Measurements from ENCODE around the gene INPP5A. TPM values are rescaled to one million over a fixed set of nuclear protein-coding genes. Genes with fewer than 3 reads are reported as not detected.

Gene INPP5A
- polyA plus RNA-seq, 4 donors: 21.1 to 25.0 (median 22.8) TPM

- H3K4me3 ChIP-seq (ENCODE audit: low read depth in 1 of 3, low read length in 3 of 3): no peak overlapping the region
- H3K9me3 ChIP-seq (ENCODE audit: control insufficient read depth in 2 of 2, insufficient read depth in 1 of 2, low read depth in 1 of 2, low read length in 1 of 2): peaks cover 0 to 19% of the 10 kb centered on the region in 2 donors
- FAIRE-seq (no peak), DNase-seq (no peak)
- peaks cover 0 to 19% (median 0%) of the 10 kb centered on the region in 3 donors for H3K36me3 ChIP-seq (ENCODE audit: control insufficient read depth in 3 of 3, insufficient read depth in 2 of 3, low read depth in 1 of 3, low read length in 3 of 3)
- H3K27ac ChIP-seq (ENCODE audit: low read depth in 1 of 3, low read length in 2 of 3): no peak overlapping the region
- WGBS, 3 donors: 98% methylated on average over 56 of the region's 56 CpGs
- H3K27me3 ChIP-seq (ENCODE audit: control insufficient read depth in 3 of 3, insufficient read depth in 3 of 3, low read length in 3 of 3): no peaks in the 10 kb centered on the region
- no peaks in the 10 kb centered on the region for H3K4me1 ChIP-seq (ENCODE audit: control insufficient read depth in 3 of 3, insufficient read depth in 2 of 3, low read depth in 1 of 3, low read length in 2 of 3)
Observed at GRCh38 chr10:132690821-132691610, 153.4 kb downstream of the INPP5A start.

- Histone ChIP-seq H3K9me3 (ENCODE audit: control insufficient read depth in 2 of 2, insufficient read depth in 1 of 2, low read depth in 1 of 2, low read length in 1 of 2) (peaks cover 0 to 19% of the 10 kb centered on the region in 2 donors), H3K4me1 (ENCODE audit: control insufficient read depth in 3 of 3, insufficient read depth in 2 of 3, low read depth in 1 of 3, low read length in 2 of 3) (no peaks in the 10 kb centered on the region), H3K4me3 (ENCODE audit: low read depth in 1 of 3, low read length in 3 of 3) (no peak overlapping the region), H3K27ac (ENCODE audit: low read depth in 1 of 3, low read length in 2 of 3) (no peak overlapping the region), H3K36me3 (ENCODE audit: control insufficient read depth in 3 of 3, insufficient read depth in 2 of 3, low read depth in 1 of 3, low read length in 3 of 3) (peaks cover 0 to 21% (median 0%) of the 10 kb centered on the region in 3 donors), H3K27me3 (ENCODE audit: control insufficient read depth in 3 of 3, insufficient read depth in 3 of 3, low read length in 3 of 3) (no peaks in the 10 kb centered on the region)
- 98% methylated on average over 48 of the region's 48 CpGs for WGBS, 3 donors
- FAIRE-seq (no peak), DNase-seq (no peak)
Observed at GRCh38 chr10:132691711-132692153, 154.1 kb downstream of the INPP5A start.

- Histone ChIP-seq H3K36me3 (ENCODE audit: control insufficient read depth in 3 of 3, insufficient read depth in 2 of 3, low read depth in 1 of 3, low read length in 3 of 3) (peaks cover 0 to 26% (median 0%) of the 10 kb centered on the region in 3 donors), H3K27me3 (ENCODE audit: control insufficient read depth in 3 of 3, insufficient read depth in 3 of 3, low read length in 3 of 3) (no peaks in the 10 kb centered on the region), H3K9me3 (ENCODE audit: control insufficient read depth in 2 of 2, insufficient read depth in 1 of 2, low read depth in 1 of 2, low read length in 1 of 2) (peaks cover 0 to 19% of the 10 kb centered on the region in 2 donors), H3K4me1 (ENCODE audit: control insufficient read depth in 3 of 3, insufficient read depth in 2 of 3, low read depth in 1 of 3, low read length in 2 of 3) (no peaks in the 10 kb centered on the region), H3K4me3 (ENCODE audit: low read depth in 1 of 3, low read length in 3 of 3) (no peak overlapping the region), H3K27ac (ENCODE audit: low read depth in 1 of 3, low read length in 2 of 3) (no peak overlapping the region)
- WGBS, 3 donors: 81 to 89% (median 83%) methylated on average over 2 of the region's 2 CpGs
- DNase-seq: no peak
- no peak for FAIRE-seq
Observed at GRCh38 chr10:132692311-132692710, 154.7 kb downstream of the INPP5A start.

GRCh38 chr10:132693676-132694075 is 156.1 kb downstream of the INPP5A start:
- Histone ChIP-seq H3K27ac (ENCODE audit: low read depth in 1 of 3, low read length in 2 of 3) (no peak overlapping the region), H3K4me3 (ENCODE audit: low read depth in 1 of 3, low read length in 3 of 3) (no peak overlapping the region), H3K9me3 (ENCODE audit: control insufficient read depth in 2 of 2, insufficient read depth in 1 of 2, low read depth in 1 of 2, low read length in 1 of 2) (peaks cover 0 to 19% of the 10 kb centered on the region in 2 donors), H3K4me1 (ENCODE audit: control insufficient read depth in 3 of 3, insufficient read depth in 2 of 3, low read depth in 1 of 3, low read length in 2 of 3) (no peaks in the 10 kb centered on the region), H3K36me3 (ENCODE audit: control insufficient read depth in 3 of 3, insufficient read depth in 2 of 3, low read depth in 1 of 3, low read length in 3 of 3) (peaks cover 0 to 34% (median 2%) of the 10 kb centered on the region in 3 donors), H3K27me3 (ENCODE audit: control insufficient read depth in 3 of 3, insufficient read depth in 3 of 3, low read length in 3 of 3) (no peaks in the 10 kb centered on the region)
- DNase-seq: no peak
- FAIRE-seq: no peak

- no peak for FAIRE-seq
- no peak for DNase-seq
- H3K4me1 ChIP-seq (ENCODE audit: control insufficient read depth in 3 of 3, insufficient read depth in 2 of 3, low read depth in 1 of 3, low read length in 2 of 3): no peaks in the 10 kb centered on the region
Observed at GRCh38 chr10:132696204-132696603, 158.6 kb downstream of the INPP5A start.

GRCh38 chr10:132696728-132697577 is 159.4 kb downstream of the INPP5A start:
- Histone ChIP-seq H3K27ac (ENCODE audit: low read depth in 1 of 3, low read length in 2 of 3) (no peak overlapping the region), H3K27me3 (ENCODE audit: control insufficient read depth in 3 of 3, insufficient read depth in 3 of 3, low read length in 3 of 3) (no peaks in the 10 kb centered on the region), H3K36me3 (ENCODE audit: control insufficient read depth in 3 of 3, insufficient read depth in 2 of 3, low read depth in 1 of 3, low read length in 3 of 3) (peaks cover 0 to 28% (median 2%) of the 10 kb centered on the region in 3 donors), H3K4me3 (ENCODE audit: low read depth in 1 of 3, low read length in 3 of 3) (no peak overlapping the region), H3K9me3 (ENCODE audit: control insufficient read depth in 2 of 2, insufficient read depth in 1 of 2, low read depth in 1 of 2, low read length in 1 of 2) (peaks cover 0 to 4% of the 10 kb centered on the region in 2 donors), H3K4me1 (ENCODE audit: control insufficient read depth in 3 of 3, insufficient read depth in 2 of 3, low read depth in 1 of 3, low read length in 2 of 3) (no peaks in the 10 kb centered on the region)
- WGBS, 3 donors: 93 to 97% (median 95%) methylated on average over 13 of the region's 13 CpGs
- no peak for DNase-seq
- FAIRE-seq: no peak

More at GRCh38 chr10:132696204-132696603, 158.6 kb downstream of the INPP5A start:
- H3K27me3 ChIP-seq (ENCODE audit: control insufficient read depth in 3 of 3, insufficient read depth in 3 of 3, low read length in 3 of 3): no peaks in the 10 kb centered on the region
- no peak overlapping the region for H3K27ac ChIP-seq (ENCODE audit: low read depth in 1 of 3, low read length in 2 of 3)
- 72 to 89% (median 80%) methylated on average over 2 of the region's 2 CpGs for WGBS, 3 donors
- H3K36me3 ChIP-seq (ENCODE audit: control insufficient read depth in 3 of 3, insufficient read depth in 2 of 3, low read depth in 1 of 3, low read length in 3 of 3): peaks cover 0 to 28% (median 2%) of the 10 kb centered on the region in 3 donors
- no peak overlapping the region for H3K4me3 ChIP-seq (ENCODE audit: low read depth in 1 of 3, low read length in 3 of 3)
- peaks cover 0 to 11% of the 10 kb centered on the region in 2 donors for H3K9me3 ChIP-seq (ENCODE audit: control insufficient read depth in 2 of 2, insufficient read depth in 1 of 2, low read depth in 1 of 2, low read length in 1 of 2)

GRCh38 chr10:132697578-132698200 is 160.1 kb downstream of the INPP5A start:
- Histone ChIP-seq H3K4me1 (ENCODE audit: control insufficient read depth in 3 of 3, insufficient read depth in 2 of 3, low read depth in 1 of 3, low read length in 2 of 3) (no peaks in the 10 kb centered on the region), H3K36me3 (ENCODE audit: control insufficient read depth in 3 of 3, insufficient read depth in 2 of 3, low read depth in 1 of 3, low read length in 3 of 3) (peaks cover 0 to 31% (median 2%) of the 10 kb centered on the region in 3 donors), H3K9me3 (ENCODE audit: control insufficient read depth in 2 of 2, insufficient read depth in 1 of 2, low read depth in 1 of 2, low read length in 1 of 2) (no peaks in the 10 kb centered on the region), H3K4me3 (ENCODE audit: low read depth in 1 of 3, low read length in 3 of 3) (no peak overlapping the region), H3K27ac (ENCODE audit: low read depth in 1 of 3, low read length in 2 of 3) (no peak overlapping the region), H3K27me3 (ENCODE audit: control insufficient read depth in 3 of 3, insufficient read depth in 3 of 3, low read length in 3 of 3) (no peaks in the 10 kb centered on the region)
- WGBS, 3 donors: 88 to 95% (median 91%) methylated on average over 21 of the region's 21 CpGs
- DNase-seq (no peak), FAIRE-seq (no peak)

GRCh38 chr10:132698211-132698751 is 160.7 kb downstream of the INPP5A start:
- Histone ChIP-seq H3K4me1 (ENCODE audit: control insufficient read depth in 3 of 3, insufficient read depth in 2 of 3, low read depth in 1 of 3, low read length in 2 of 3) (no peaks in the 10 kb centered on the region), H3K27ac (ENCODE audit: low read depth in 1 of 3, low read length in 2 of 3) (no peak overlapping the region), H3K4me3 (ENCODE audit: low read depth in 1 of 3, low read length in 3 of 3) (no peak overlapping the region), H3K27me3 (ENCODE audit: control insufficient read depth in 3 of 3, insufficient read depth in 3 of 3, low read length in 3 of 3) (no peaks in the 10 kb centered on the region), H3K9me3 (ENCODE audit: control insufficient read depth in 2 of 2, insufficient read depth in 1 of 2, low read depth in 1 of 2, low read length in 1 of 2) (no peaks in the 10 kb centered on the region), H3K36me3 (ENCODE audit: control insufficient read depth in 3 of 3, insufficient read depth in 2 of 3, low read depth in 1 of 3, low read length in 3 of 3) (peaks cover 0 to 34% (median 2%) of the 10 kb centered on the region in 3 donors)
- WGBS, 3 donors: 92 to 97% (median 94%) methylated on average over 24 of the region's 24 CpGs
- FAIRE-seq: no peak
- DNase-seq: no peak
